ENCODE measurements around the gene STEAP4. TPM values are rescaled to one million over a fixed set of nuclear protein-coding genes. Genes with fewer than 3 reads are reported as not detected.
"Not testable (repeated sequence)": the region's sequence is repeated elsewhere in the genome, so short reads cannot be mapped to it uniquely, and the experiment has no call there.

STEAP4 gene
- total RNA-seq, 1 donor = 5.4 TPM

DNA sequence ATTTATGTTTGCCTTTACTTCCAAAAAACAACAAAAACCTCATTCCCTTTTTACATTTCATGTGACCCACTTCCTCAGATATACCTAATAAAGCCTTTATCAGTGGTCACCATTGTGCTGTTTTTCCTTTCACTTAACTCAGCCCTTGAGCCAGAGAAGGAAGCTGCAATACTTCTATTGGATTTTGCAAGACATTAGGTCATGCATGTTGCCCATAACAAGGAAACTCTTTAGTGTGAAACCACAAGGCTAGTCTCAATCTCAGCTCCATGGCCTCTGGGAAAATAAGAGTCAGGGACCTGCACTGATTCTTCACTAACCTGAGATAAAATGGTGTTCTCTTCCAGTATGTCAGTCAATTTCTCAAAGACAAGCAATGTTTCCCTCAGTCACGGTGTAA lies 27.8 kb downstream of the STEAP4 start:
- no peaks in the 10 kb centered on the region for H3K4me1 ChIP-seq (ENCODE audit: insufficient read depth, low read length)
- H3K4me3 ChIP-seq (ENCODE audit: insufficient read depth, low read length) = no peak overlapping the region
- no peak for TF ChIP-seq CTCF (IDR thresholded peaks at IDR 0.05; ENCODE audit: extremely low read depth, low read depth, low read length)
- no peak for DNase-seq (ENCODE audit: insufficient read length, low spot score, missing footprints)
- H4K20me1 ChIP-seq (ENCODE audit: insufficient read depth, low read length) = no peaks in the 10 kb centered on the region
- H3K27me3 ChIP-seq (ENCODE audit: insufficient read depth, low read length) = no peaks in the 10 kb centered on the region
- H3K27ac ChIP-seq (ENCODE audit: low read depth, low read length) = no peak overlapping the region
- no peaks in the 10 kb centered on the region for H3K36me3 ChIP-seq (ENCODE audit: insufficient read depth, low read length)
- no peaks in the 10 kb centered on the region for H3K79me2 ChIP-seq (ENCODE audit: insufficient read depth, low read length)
- H2AFZ ChIP-seq (ENCODE audit: low read length) = no peak overlapping the region
- no peak overlapping the region for H3K4me2 ChIP-seq (ENCODE audit: insufficient read depth, low read length)
- H3K9me3 ChIP-seq (ENCODE audit: low read depth, low read length) = no peaks in the 10 kb centered on the region

DNA sequence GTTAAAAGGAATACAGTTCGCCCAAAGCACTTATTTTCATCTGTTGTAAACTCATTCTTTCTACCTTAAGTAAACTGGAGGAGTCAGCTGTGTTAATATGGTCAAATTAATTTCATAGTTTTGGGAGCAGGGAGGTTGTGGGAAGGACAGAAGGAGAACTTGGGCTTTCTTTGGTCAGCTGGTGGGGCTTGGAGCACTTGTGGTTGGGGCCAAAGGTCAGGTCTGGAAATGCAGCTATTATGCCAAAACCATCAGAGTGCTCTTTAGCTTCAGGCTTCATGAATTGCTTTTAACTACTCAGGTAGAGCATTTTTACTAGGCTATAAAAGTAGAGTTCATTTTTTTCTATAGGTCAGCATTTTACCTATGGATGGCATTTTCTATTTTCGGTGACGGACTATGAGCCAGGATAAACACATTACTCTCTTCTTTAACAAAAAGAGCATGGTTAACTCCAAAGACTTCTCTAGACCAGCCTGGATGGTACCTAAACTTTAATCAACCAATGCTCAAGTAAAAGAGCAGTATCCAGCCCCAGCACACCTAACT lies 30.0 kb downstream of the STEAP4 start:
- TF ChIP-seq CTCF (IDR thresholded peaks at IDR 0.05; ENCODE audit: extremely low read depth, low read depth, low read length) = no peak
- Histone ChIP-seq H3K4me1 (ENCODE audit: insufficient read depth, low read length) (no peaks in the 10 kb centered on the region), H2AFZ (ENCODE audit: low read length) (no peak overlapping the region), H3K4me3 (ENCODE audit: insufficient read depth, low read length) (no peak overlapping the region), H3K79me2 (ENCODE audit: insufficient read depth, low read length) (no peaks in the 10 kb centered on the region), H3K27ac (ENCODE audit: low read depth, low read length) (no peak overlapping the region), H3K36me3 (ENCODE audit: insufficient read depth, low read length) (no peaks in the 10 kb centered on the region), H4K20me1 (ENCODE audit: insufficient read depth, low read length) (no peaks in the 10 kb centered on the region), H3K27me3 (ENCODE audit: insufficient read depth, low read length) (no peaks in the 10 kb centered on the region), H3K9me3 (ENCODE audit: low read depth, low read length) (no peaks in the 10 kb centered on the region), H3K4me2 (ENCODE audit: insufficient read depth, low read length) (no peak overlapping the region)
- no peak for DNase-seq (ENCODE audit: insufficient read length, low spot score, missing footprints)

DNA sequence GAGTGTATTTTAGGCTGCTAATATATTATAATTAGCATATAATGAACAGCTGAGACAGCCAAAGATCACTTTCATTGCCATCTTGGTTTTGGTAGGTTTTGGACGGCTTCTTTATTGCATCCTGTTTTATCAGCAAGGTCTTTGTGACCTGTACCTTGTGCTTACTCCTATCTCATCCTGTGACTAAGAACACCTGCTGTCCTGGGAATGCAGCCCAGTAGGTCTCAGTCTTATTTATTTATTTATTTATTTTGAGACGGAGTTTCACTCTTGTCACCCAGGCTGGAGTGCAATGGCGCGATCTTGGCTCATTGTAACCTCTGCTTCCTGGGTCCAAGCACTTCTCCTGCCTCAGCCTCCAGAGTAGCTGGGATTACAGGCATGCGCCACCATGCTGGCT lies 31.8 kb downstream of the STEAP4 start:
- H3K9me3 ChIP-seq (ENCODE audit: low read depth, low read length); H3K4me1 ChIP-seq (ENCODE audit: insufficient read depth, low read length); H3K79me2 ChIP-seq (ENCODE audit: insufficient read depth, low read length); H3K4me2 ChIP-seq (ENCODE audit: insufficient read depth, low read length); H3K27ac ChIP-seq (ENCODE audit: low read depth, low read length); H3K36me3 ChIP-seq (ENCODE audit: insufficient read depth, low read length); H2AFZ ChIP-seq (ENCODE audit: low read length); H3K27me3 ChIP-seq (ENCODE audit: insufficient read depth, low read length); H3K4me3 ChIP-seq (ENCODE audit: insufficient read depth, low read length); DNase-seq (ENCODE audit: insufficient read length, low spot score, missing footprints); H4K20me1 ChIP-seq (ENCODE audit: insufficient read depth, low read length): not testable (repeated sequence)

DNA sequence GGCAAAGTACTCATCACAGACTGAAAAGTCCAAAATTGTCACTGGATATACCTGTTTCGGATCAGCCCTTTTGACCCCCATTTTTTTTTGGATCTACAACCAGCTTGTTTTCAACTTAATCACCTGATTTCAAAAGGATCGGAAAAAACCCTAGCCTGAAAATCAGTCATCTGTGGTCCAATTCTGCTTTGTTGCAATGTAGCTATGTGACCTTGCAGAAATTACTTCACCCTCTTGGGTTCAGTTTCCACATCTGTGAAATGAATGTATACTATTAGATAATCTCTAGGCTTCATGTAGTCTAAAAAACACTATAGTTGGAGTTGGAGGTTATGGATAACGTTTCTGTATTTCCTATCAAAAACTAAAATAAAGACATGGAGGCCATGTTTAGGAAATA lies 37.1 kb downstream of the STEAP4 start:
- Histone ChIP-seq H3K27ac (ENCODE audit: low read depth, low read length) (no peak overlapping the region), H2AFZ (ENCODE audit: low read length) (no peak overlapping the region), H3K27me3 (ENCODE audit: insufficient read depth, low read length) (no peaks in the 10 kb centered on the region), H3K79me2 (ENCODE audit: insufficient read depth, low read length) (no peaks in the 10 kb centered on the region), H3K9me3 (ENCODE audit: low read depth, low read length) (no peaks in the 10 kb centered on the region), H3K4me2 (ENCODE audit: insufficient read depth, low read length) (no peak overlapping the region), H3K4me1 (ENCODE audit: insufficient read depth, low read length) (no peaks in the 10 kb centered on the region), H3K4me3 (ENCODE audit: insufficient read depth, low read length) (no peak overlapping the region), H4K20me1 (ENCODE audit: insufficient read depth, low read length) (no peaks in the 10 kb centered on the region), H3K36me3 (ENCODE audit: insufficient read depth, low read length) (no peaks in the 10 kb centered on the region)
- TF ChIP-seq CTCF (IDR thresholded peaks at IDR 0.05; ENCODE audit: extremely low read depth, low read depth, low read length) = no peak
- no peak for DNase-seq (ENCODE audit: insufficient read length, low spot score, missing footprints)
